ENCODE data around the gene SLC51B.

The SLC51B gene

GRCh38 chr15:65101891-65102708 lies 56.9 kb downstream of the SLC51B start:
- DNase-seq: no peak

GRCh38 chr15:65102912-65103311 lies 57.7 kb downstream of the SLC51B start:
- DNase-seq: no peak

All from bone marrow (tissue), 2 donors.